KMS-11 (cell line): Measurements from ENCODE around the gene NUP54.

Experiments used
- H2AFZ ChIP-seq: fragments of 200-600 bp; sonication (generic); 2 replicates; pipeline ENCODE4 v1.6.1; 2016; ENCODE audit warnings: antibody characterized with exemption, mixed run types, low read depth
- H3K27ac ChIP-seq: fragments of 200-600 bp; sonication (generic); 2 replicates; pipeline ENCODE4 v1.6.1; 2016; ENCODE audit warnings: mild to moderate bottlenecking, mixed run types
- H3K27me3 ChIP-seq: fragments of 200-600 bp; sonication (generic); 2 replicates; pipeline ENCODE4 v1.6.1; 2017; ENCODE audit warnings: mild to moderate bottlenecking, low read depth, mixed run types, moderate library complexity; ENCODE audit not compliant: insufficient read depth
- H3K36me3 ChIP-seq: fragments of 200-600 bp; sonication (generic); 2 replicates; pipeline ENCODE4 v1.6.1; 2017; ENCODE audit warnings: mild to moderate bottlenecking, mixed run types; ENCODE audit not compliant: insufficient read depth
- H3K4me1 ChIP-seq: fragments of 200-600 bp; sonication (generic); 2 replicates; pipeline ENCODE4 v1.6.1; 2016; ENCODE audit warnings: mild to moderate bottlenecking, low read depth, mixed run types; ENCODE audit not compliant: poor library complexity, severe bottlenecking
- H3K4me2 ChIP-seq: fragments of 200-600 bp; sonication (generic); 2 replicates; pipeline ENCODE4 v1.7.0; 2016; ENCODE audit warnings: mild to moderate bottlenecking, mixed run types
- H3K4me3 ChIP-seq: fragments of 200-600 bp; sonication (generic); IDR thresholded peaks from 2 replicates; pipeline ENCODE4 v1.6.1; 2017; ENCODE audit warnings: low read depth, low read length, mixed read lengths; ENCODE audit not compliant: insufficient read depth
- H3K79me2 ChIP-seq: fragments of 200-600 bp; sonication (generic); 2 replicates; pipeline ENCODE4 v1.6.1; 2016; ENCODE audit warnings: low read depth, mixed run types; ENCODE audit not compliant: insufficient read depth
- H3K9ac ChIP-seq: fragments of 200-600 bp; sonication (generic); 2 replicates; pipeline ENCODE4 v1.6.1; 2016; ENCODE audit warnings: mild to moderate bottlenecking, mixed run types
- H4K20me1 ChIP-seq: fragments of 200-600 bp; sonication (generic); 2 replicates; pipeline ENCODE4 v1.6.1; 2016; ENCODE audit warnings: mild to moderate bottlenecking, mixed run types; ENCODE audit not compliant: insufficient read depth
- CTCF ChIP-seq: fragments of 200-600 bp; sonication (generic); conservative IDR thresholded peaks from 2 replicates; pipeline ENCODE4 v1.6.1; 2017; ENCODE audit warnings: low read depth, mild to moderate bottlenecking, antibody characterized with exemption, low read length, moderate library complexity, mixed read lengths

NUP54 gene

GRCh38 chr4:76074993-76075600, 73.1 kb downstream of the NUP54 start:
- Histone ChIP-seq H3K27me3 (no peaks in the 10 kb centered on the region), H3K9ac (no peak overlapping the region), H4K20me1 (no peaks in the 10 kb centered on the region), H3K27ac (no peak overlapping the region), H3K36me3 (no peaks in the 10 kb centered on the region), H3K4me2 (no peak overlapping the region), H3K79me2 (no peaks in the 10 kb centered on the region), H3K4me1 (no peaks in the 10 kb centered on the region), H3K4me3 (no peak overlapping the region), H2AFZ (no peak overlapping the region)
- no peak for TF ChIP-seq CTCF

GRCh38 chr4:76074468-76074867, 73.7 kb downstream of the NUP54 start, which contains the start of gene ART3:
TSS of gene ART3 (plus strand) at chr4:76074709. CDS start at chr4:76075890, 1,181 bp downstream.
- no peak within 1 kb of the TSS for H3K9ac ChIP-seq
- no peaks in the 10 kb centered on the region for H3K27me3 ChIP-seq
- no peaks in the 10 kb centered on the region for H3K36me3 ChIP-seq
- H3K27ac ChIP-seq: no peak within 1 kb of the TSS
- no peak within 1 kb of the TSS for H3K4me2 ChIP-seq
- H3K4me1 ChIP-seq: no peaks in the 10 kb centered on the region
- no peaks in the 10 kb centered on the region for H4K20me1 ChIP-seq
- no peak for TF ChIP-seq CTCF
- H3K79me2 ChIP-seq: no peaks in the 10 kb centered on the region
- H3K4me3 ChIP-seq: no peak within 1 kb of the TSS
- H2AFZ ChIP-seq: no peak within 1 kb of the TSS

- Histone ChIP-seq H3K79me2 (no peaks in the 10 kb centered on the region), H3K4me2 (no peak overlapping the region), H3K4me3 (no peak overlapping the region), H3K27ac (no peak overlapping the region), H4K20me1 (no peaks in the 10 kb centered on the region), H3K9ac (no peak overlapping the region), H2AFZ (no peak overlapping the region), H3K36me3 (no peaks in the 10 kb centered on the region), H3K27me3 (no peaks in the 10 kb centered on the region), H3K4me1 (no peaks in the 10 kb centered on the region)
- TF ChIP-seq CTCF: no peak
Observed at GRCh38 chr4:76072760-76073159, 75.4 kb downstream of the NUP54 start.

- TF ChIP-seq CTCF: peak; percentile 96
- Histone ChIP-seq H3K9ac (no peak overlapping the region), H3K27me3 (no peaks in the 10 kb centered on the region), H2AFZ (no peak overlapping the region), H3K36me3 (no peaks in the 10 kb centered on the region), H3K4me1 (no peaks in the 10 kb centered on the region), H3K4me3 (no peak overlapping the region), H4K20me1 (no peaks in the 10 kb centered on the region), H3K79me2 (no peaks in the 10 kb centered on the region), H3K4me2 (no peak overlapping the region), H3K27ac (no peak overlapping the region)
Observed at GRCh38 chr4:76067652-76068286, 80.4 kb downstream of the NUP54 start.
